Type B pancreatic cell (in vitro differentiated cells): ENCODE results near the gene ABTB2. TPM values are rescaled to one million over a fixed set of nuclear protein-coding genes. Genes with fewer than 3 reads are reported as not detected.

ENCODE experiments used
- DNase-seq: peaks from one replicate; pipeline ENCODE4 v3.0.0; 2021; ENCODE audit warnings: mixed read lengths; ENCODE audit not compliant: unreplicated experiment; ENCODE audit errors: extremely low spot score
- H3K27ac Mint-ChIP-seq: 2 replicates; pipeline ENCODE4 v1.8.0; 2021; ENCODE audit warnings: mild to moderate bottlenecking, mixed read lengths
- H3K27me3 Mint-ChIP-seq: 2 replicates; pipeline ENCODE4 v1.8.0; 2021; ENCODE audit warnings: mixed read lengths
- H3K36me3 Mint-ChIP-seq: 2 replicates; pipeline ENCODE4 v1.8.0; 2021; ENCODE audit warnings: mixed read lengths
- H3K4me1 Mint-ChIP-seq: one replicate; pipeline ENCODE4 v1.8.0; 2021; ENCODE audit warnings: mixed read lengths; ENCODE audit not compliant: unreplicated experiment
- H3K4me3 Mint-ChIP-seq: 2 replicates; pipeline ENCODE4 v1.8.0; 2021; ENCODE audit warnings: mild to moderate bottlenecking, mixed read lengths
- H3K9me3 Mint-ChIP-seq: 2 replicates; pipeline ENCODE4 v1.8.0; 2021; ENCODE audit warnings: mixed read lengths
- total RNA-seq: library from RNA; stranded (reverse); gene quantifications from 2 replicates; pipeline ENCODE4 v1.2.1, GENCODE V29; 2021; ENCODE audit warnings: low replicate concordance
- TF ChIP-seq, protein P1 (sequence below): fragments of 200-600 bp; sonication (generic); conservative IDR thresholded peaks from 2 replicates; pipeline ENCODE4 v1.5.0; 2021; ENCODE audit warnings: antibody characterized with exemption, mild to moderate bottlenecking

Gene ABTB2
- total RNA-seq, 1 donor from 2014 or later, result 13.5 TPM

GRCh38 chr11:34305780-34306179 lies 52.0 kb downstream of the ABTB2 start:
- TF ChIP-seq, protein P1, sequence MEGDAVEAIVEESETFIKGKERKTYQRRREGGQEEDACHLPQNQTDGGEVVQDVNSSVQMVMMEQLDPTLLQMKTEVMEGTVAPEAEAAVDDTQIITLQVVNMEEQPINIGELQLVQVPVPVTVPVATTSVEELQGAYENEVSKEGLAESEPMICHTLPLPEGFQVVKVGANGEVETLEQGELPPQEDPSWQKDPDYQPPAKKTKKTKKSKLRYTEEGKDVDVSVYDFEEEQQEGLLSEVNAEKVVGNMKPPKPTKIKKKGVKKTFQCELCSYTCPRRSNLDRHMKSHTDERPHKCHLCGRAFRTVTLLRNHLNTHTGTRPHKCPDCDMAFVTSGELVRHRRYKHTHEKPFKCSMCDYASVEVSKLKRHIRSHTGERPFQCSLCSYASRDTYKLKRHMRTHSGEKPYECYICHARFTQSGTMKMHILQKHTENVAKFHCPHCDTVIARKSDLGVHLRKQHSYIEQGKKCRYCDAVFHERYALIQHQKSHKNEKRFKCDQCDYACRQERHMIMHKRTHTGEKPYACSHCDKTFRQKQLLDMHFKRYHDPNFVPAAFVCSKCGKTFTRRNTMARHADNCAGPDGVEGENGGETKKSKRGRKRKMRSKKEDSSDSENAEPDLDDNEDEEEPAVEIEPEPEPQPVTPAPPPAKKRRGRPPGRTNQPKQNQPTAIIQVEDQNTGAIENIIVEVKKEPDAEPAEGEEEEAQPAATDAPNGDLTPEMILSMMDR, result no peak
- DNase-seq, result no peak
- Mint-ChIP-seq H3K9me3 (no peaks in the 10 kb centered on the region), H3K27me3 (no peaks in the 10 kb centered on the region), H3K27ac (no peak overlapping the region), H3K4me3 (no peak overlapping the region), H3K36me3 (no peaks in the 10 kb centered on the region), H3K4me1 (peaks cover 62% of the 10 kb centered on the region)

GRCh38 chr11:34305193-34305592 lies 52.6 kb downstream of the ABTB2 start:
- H3K27ac Mint-ChIP-seq, result no peak overlapping the region
- no peaks in the 10 kb centered on the region for H3K27me3 Mint-ChIP-seq
- H3K4me3 Mint-ChIP-seq, result no peak overlapping the region
- H3K9me3 Mint-ChIP-seq, result no peaks in the 10 kb centered on the region
- H3K36me3 Mint-ChIP-seq, result no peaks in the 10 kb centered on the region
- no peak for DNase-seq
- peaks cover 62% of the 10 kb centered on the region for H3K4me1 Mint-ChIP-seq
- TF ChIP-seq, protein P1, result no peak

GRCh38 chr11:34303028-34303570 lies 54.7 kb downstream of the ABTB2 start:
- no peaks in the 10 kb centered on the region for H3K27me3 Mint-ChIP-seq
- H3K27ac Mint-ChIP-seq, result no peak overlapping the region
- H3K9me3 Mint-ChIP-seq, result no peaks in the 10 kb centered on the region
- no peak for DNase-seq
- TF ChIP-seq, protein P1, result no peak
- no peak overlapping the region for H3K4me3 Mint-ChIP-seq
- peaks cover 66% of the 10 kb centered on the region for H3K4me1 Mint-ChIP-seq
- no peaks in the 10 kb centered on the region for H3K36me3 Mint-ChIP-seq

GRCh38 chr11:34302046-34302921 lies 55.5 kb downstream of the ABTB2 start:
- Mint-ChIP-seq H3K4me1 (peaks cover 61% of the 10 kb centered on the region), H3K36me3 (no peaks in the 10 kb centered on the region), H3K27ac (peak overlapping the region; percentile 16), H3K4me3 (no peak overlapping the region), H3K9me3 (no peaks in the 10 kb centered on the region), H3K27me3 (no peaks in the 10 kb centered on the region)
- no peak for DNase-seq
- TF ChIP-seq, protein P1, result no peak

DNA sequence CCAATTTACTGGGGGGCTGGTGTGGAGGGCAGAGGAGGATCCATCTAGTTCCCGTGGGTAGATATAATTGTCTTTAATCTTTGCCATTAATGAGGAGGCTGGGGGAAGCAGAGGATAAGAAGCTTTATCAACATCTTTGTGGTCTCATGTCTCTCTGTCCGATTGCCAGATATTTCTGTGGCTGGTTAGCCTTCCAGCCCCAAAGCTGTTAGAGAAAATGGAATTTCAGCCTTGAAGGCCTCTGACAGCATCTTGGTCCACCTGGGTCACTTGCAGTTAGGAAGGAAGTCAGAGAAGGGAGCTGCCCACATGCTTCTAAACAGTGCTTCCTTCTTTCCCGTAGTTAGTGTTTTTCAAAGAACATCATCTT lies 56.9 kb downstream of the ABTB2 start:
- H3K4me1 Mint-ChIP-seq, result peaks cover 56% of the 10 kb centered on the region
- TF ChIP-seq, protein P1, result no peak
- H3K27ac Mint-ChIP-seq, result no peak overlapping the region
- H3K36me3 Mint-ChIP-seq, result no peaks in the 10 kb centered on the region
- DNase-seq, result no peak
- H3K27me3 Mint-ChIP-seq, result no peaks in the 10 kb centered on the region
- no peaks in the 10 kb centered on the region for H3K9me3 Mint-ChIP-seq
- no peak overlapping the region for H3K4me3 Mint-ChIP-seq
